Tongue (tissue), 2 donors: Measurements from ENCODE around the gene ATRNL1. TPM values are rescaled to one million over a fixed set of nuclear protein-coding genes. Genes with fewer than 3 reads are reported as not detected.

Experiments used
- DNase-seq: peaks from one replicate; pipeline ENCODE4 v3.0.0-alpha.2; 2015
- total RNA-seq: library from RNA; depleted of rRNA; stranded (reverse); fragments of >200 nt; gene quantifications from one replicate; pipeline ENCODE4 v1.2.3, GENCODE V29; 2014

Gene ATRNL1
- total RNA-seq, 1 donor from 2014 or later = 11.7 TPM

DNA sequence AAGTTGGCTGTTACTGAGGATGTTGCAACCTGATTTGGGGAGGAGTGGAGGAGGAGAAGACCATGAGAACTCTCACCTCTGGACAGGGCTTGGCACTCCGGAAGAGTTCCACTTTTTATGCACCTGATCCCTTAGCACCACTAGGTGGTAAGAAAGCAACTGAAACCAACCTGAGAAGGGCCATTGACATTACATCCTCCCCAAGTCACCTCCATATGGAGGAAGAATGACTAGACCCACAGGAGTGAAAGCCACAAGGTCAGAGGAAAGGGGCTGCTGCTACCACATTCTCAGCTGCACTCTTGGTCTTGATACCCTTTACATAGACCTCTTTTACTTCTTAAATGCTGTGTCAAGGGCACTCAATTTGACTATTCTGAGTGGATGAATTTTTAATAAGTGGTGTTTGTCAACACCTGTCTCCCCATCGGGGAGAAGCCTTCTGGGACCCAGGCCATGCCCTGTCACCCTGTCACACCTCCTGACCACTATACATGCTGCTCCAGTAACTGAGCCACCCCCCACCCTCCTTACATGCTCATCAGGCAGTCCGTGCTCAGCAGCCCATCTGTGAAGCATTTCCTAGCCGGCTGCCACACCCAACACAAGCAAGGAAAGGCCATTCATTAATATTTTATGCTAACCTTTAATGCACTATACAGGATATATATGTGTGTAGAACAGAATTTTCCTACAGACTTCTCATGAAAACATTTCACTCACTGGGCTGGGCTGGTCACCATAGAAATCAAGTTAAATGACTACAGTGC is 817.0 kb downstream of the ATRNL1 start:
- no peak for DNase-seq

DNA sequence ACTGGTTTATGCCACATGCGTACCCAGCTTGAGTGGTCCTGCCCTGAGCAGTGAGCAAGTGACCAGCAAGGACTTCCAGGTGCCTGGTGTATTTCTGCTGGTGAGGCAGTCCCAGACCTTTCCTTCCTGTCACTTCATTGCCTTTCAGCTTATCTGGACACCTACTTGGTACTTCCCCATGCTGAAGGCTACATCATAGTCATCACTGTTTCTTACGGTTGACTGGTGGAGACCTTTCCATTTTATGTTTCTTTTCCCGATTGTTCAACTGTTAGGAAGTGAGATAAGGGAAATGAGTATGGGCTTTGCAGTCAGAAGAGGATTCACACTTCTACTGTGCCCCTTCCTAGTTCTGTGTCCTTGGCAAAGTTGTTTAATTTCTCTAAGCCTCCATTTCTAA is 821.3 kb downstream of the ATRNL1 start:
- DNase-seq = no peak

DNA sequence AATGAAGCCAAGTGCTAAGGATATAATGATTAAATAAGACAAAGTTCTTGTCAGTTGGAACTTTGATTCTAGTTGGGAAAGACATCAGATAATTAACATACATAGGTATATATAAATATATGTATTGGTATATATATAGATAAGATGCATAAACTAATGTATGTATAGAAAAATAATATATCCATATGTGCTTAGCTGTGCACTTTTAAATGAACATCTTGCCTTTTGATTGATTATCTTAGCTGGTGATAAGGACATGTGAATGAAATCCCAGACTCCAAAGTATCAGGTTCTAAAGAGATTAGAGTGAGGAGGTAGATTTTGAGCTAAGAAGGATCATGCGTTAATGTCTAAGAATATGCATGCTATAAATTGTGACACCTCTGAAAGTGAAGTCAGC is 822.3 kb downstream of the ATRNL1 start:
- no peak for DNase-seq

DNA sequence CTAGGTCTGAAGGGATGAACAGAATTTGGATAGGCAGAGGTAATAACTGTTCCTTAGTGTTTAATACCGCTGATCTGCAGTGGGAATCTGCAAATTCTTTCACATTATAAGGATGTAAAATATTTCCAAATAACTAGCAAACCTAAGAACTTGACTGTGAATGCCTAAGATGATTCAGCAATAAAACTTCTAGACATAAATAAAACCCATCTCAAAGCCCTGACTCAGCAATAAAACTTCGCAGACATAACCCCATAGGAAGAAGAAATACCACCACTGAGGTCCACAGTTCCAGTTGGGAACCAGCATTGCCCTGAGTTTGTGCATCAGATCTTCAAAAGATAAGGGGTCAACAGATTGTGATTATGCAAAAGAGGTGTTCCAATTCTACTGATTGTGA is 825.6 kb downstream of the ATRNL1 start:
- DNase-seq = no peak

DNA sequence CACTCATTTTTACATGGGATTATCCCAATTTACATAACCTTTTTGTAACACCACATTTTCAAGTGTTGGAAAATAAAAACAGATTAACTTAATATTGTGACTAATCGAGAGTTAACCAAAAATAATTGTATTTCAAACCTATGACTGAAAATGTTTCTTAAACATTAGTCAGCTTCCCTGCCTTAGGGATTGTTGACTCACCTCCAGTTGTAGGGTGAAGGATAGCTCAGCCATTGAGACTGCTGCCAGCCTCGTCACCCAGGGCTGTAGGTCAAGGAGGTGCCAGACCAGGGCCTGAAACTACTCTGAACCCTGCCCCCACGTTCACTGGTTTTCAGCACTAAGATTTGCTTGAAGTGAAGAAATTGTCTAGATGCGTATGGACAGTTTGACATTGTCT is 828.6 kb downstream of the ATRNL1 start:
- DNase-seq = no peak

DNA sequence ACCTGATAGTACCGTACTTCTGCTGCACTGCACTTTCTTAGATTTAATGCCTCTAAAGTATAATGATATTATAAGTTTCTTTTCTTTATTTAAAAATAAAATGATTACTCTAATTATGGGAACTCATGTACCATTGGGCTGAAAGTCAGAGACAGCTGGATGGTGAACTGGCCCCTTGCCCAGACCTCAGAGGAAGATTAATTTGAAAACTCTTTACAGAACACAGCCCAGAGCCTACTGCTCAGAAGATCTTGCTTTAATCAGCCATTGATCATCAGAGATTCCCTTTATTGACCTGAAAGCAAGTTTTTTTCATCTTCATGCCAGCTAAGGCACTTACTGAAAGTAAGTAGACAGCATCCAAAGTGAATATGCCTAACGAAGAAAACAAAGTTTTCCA is 838.1 kb downstream of the ATRNL1 start:
- no peak for DNase-seq

DNA sequence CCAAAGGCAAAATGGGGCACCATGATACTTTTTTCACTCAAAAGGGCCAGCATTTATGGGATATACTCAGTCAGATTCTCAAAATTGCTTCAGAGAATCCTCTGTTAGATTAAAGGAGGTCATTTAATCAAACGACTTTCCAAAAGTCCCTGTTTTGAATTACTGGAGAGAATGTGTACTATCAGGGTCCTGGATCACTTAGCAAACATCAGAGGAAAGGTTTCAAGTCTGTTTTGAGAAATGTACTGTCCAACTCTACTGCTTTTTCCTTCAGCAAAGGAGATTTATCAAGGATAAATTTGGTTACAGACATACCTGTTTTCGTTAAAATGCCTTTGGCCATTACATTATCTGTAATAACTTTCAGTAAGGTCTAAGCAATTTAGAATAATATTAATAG is 838.9 kb downstream of the ATRNL1 start:
- no peak for DNase-seq

DNA sequence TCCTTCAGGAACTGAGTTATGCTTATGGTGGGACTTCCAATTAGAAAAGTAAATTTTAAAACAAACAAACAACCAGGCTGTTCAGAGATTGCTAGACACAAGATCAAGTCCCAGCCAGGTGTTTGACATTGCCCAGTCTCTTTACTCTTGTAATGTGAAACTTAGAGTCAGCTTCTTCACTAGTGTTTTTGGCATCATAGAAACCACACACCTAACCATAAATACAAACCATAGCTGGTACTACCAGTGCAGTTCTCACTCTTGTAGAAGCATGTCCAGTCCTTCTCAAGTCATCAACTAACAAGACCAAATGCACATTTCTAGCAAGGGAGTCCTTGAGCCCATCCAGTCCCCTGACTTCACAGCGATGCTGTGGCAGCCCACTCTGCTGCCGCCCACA is 839.9 kb downstream of the ATRNL1 start:
- DNase-seq = no peak

DNA sequence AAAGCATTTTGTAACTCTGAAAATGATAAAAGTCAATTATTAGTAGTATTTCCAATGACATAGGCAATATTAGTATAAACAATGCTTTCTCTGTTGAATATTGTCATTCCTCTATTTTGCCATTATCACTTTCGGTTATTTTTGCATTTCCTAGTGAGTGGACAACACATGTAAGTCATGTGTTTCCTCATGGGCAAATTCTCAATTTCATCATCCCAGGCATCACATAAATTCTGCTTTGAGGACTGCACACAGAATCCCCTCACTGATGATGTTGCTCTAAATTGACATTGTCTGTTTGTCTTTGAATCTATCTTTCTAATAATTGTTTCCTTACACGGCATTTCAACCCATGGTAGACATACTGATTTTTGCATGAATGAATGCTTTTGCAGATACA is 842.6 kb downstream of the ATRNL1 start:
- DNase-seq = no peak

DNA sequence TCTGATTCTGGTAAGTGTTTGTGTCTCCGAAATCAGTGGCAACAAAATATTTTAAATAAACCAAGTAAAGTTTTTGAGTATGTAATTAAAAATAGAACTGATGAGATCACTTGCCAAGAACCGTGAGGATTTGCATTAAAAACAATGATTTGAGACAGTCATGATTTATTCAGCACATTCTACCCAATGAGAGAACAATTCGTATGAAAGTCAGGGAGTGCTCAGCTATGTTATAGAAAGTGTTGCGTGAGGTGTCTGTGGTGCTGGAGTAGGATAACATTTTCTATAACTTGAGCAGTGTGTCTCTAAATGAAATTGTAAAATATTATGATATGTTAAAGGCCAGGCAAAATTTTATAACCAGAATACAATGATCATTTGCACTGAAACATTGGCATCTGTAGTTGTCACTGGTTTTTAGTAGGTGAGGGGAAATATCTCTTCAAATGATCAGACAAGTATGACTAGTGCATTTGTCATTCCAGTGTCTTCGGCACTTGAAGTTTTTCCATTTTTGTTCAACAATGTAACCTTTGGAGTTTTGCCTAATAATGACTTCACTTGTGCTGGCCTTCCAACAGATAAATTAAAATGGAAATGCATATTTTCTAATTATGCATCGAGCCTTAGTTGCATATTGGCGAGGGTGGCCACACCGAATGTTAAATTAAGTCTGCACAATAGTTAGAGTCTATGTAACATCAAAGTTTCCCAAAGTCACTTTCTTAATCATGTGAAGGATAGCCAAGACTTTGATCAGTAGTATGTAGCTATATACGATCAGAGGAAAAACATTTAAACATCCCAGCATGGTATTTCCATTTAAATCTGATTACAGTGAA is 844.0 kb downstream of the ATRNL1 start:
- DNase-seq = peak; percentile 17

DNA sequence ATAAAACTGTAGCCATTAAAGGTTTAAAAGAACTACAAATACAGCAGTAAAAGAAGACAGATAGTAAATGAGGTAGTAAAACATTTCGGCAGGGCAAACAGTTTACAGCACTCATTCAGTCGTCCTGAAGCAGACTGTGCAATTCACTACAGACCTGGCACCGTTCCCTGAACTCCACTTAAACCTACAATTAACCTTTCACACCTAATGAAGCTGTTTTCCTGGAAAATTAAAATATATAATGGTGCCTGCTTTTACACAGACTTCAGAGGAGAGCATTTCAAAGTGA is 844.5 kb downstream of the ATRNL1 start:
- DNase-seq = no peak

DNA sequence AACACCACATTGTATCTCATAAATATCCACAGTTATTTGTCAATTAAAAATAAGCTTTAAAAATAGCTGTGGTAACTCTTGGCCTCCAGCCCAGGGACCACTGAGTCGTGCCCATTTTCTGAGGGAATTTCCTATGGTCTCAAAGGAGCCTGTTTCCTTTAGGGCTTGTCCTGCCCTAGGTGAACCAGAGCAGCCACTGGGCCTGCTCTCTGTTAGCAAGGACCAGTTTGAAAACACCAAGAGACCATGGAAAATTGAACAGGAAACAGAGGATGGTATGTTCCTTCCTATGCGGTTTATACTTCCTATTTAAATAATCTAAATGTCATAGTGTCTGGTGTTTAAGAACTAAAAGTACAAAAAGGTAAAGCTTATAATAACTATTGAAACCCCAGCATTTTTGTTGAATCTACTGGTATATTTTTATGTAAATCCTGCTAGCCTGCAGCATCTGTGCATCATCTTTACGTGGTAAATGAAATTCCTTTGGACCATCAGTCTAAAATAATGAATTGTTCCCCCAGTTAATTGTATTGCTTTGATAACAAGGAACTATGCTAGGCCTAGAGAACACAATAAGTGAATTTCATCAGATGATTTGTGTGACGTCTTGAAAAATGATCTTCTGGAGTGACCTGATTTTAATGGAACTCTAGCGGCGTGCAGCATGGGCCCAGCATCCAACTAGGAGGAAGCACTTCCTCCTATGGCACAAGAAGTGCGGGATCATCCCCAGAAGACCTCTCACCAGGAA is 846.1 kb downstream of the ATRNL1 start:
- DNase-seq = no peak

DNA sequence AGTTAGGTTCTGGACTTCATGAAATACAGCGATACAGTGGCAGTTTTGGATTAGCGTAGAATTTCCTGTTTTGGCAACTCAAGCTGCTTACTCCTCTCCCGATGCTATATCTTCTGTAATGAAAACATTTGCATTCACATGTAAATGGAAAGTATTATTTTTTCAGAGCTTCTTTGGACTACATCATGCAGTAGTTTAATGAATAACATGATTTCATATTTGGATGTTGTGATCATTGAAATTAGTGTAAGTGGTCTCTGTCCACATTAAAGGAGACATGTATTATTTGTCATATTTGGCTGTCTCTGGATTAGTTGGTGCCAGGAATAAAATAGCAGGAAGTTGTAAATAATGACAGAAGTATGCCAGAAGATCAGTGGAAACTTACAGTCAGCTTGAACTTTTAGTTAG is 848.2 kb downstream of the ATRNL1 start:
- peak; percentile 27 for DNase-seq

DNA sequence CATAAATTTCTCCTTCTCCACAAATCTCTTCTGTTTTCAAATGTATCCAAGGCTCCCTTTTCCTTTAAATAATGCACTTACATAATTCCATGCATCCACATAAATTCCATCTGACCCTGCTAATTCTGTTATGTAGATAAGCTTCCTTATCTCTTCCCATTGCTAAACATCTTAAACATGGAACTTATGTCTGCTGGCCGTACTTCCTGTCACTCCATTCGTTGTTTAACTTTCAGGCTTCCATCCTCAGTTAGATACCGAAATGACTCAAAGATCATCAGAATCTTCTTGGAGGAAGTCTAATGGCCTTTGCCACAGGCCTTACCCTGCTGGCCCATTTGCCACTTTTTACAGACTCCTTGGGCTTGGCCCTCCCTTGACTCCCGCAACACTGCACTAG is 848.9 kb downstream of the ATRNL1 start:
- DNase-seq = no peak

DNA sequence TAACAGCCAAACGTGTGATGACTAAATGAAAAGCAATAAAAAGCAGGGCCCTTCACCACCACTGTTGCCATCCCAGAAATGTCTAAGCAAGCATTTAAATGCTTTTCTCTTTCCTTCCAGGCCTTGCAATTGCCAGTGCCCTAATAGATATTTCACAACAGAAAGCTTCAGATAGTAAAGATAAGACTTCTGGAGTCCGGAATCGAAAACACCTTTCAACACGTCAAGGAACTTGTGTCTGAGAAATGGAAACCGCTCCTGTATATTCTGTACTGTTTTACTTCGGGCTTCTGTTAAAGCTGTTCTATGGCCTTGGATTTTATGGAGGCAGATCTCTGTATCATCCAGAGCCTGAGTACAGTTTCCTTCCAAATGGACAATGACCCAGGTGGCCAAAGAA is 851.4 kb downstream of the ATRNL1 start:
- no peak for DNase-seq

DNA sequence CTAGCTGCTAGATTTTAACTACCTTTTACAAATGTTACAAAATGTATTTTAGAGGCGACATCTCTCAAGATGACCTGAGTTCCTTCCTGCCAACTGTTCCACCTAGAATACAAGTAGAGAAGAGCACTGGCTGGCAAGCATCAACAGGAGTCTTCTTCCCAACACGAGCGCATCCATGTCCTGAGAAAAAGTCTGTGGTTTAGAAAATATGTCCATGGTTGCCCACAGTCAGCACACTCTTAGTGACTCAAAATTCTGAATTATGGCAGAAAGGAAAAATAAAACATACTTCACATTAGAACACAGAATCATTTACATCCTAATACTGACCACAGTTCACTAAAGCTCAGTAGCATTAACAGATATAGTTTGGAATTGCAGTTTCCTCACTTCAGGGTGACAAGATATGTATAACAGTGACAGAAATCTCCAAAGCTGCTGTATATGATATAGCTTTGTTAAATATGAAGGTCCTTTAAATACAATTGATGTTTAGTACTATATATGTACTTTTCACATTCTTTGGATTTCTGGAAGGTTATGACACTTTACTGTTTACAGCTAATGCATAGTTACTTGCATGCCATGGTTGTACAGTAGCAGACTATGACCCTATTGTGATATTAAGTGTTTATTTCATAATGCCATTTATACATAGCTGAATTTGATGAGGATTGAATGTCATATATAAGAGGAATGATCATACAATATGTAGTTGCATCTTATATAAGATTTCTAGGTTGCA is 852.7 kb downstream of the ATRNL1 start:
- no peak for DNase-seq

DNA sequence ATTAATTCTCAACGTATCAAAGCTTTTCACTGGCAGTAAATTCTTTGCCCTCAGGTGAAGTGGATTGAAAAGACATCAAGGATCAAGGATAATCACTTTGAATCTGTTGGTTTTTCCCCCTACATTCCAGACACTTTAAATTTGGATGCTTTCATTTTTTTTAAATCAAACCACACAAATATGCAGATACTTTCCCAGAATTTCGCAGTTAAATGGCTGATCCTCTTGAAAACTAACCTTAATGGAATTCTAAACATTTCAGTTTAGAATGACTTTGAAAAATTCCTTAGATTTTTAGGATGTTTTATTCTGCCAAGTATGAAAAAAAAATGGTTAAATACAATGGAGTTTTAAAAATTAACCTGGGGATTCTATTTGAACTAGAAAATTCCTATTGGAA is 853.9 kb downstream of the ATRNL1 start:
- DNase-seq = no peak

DNA sequence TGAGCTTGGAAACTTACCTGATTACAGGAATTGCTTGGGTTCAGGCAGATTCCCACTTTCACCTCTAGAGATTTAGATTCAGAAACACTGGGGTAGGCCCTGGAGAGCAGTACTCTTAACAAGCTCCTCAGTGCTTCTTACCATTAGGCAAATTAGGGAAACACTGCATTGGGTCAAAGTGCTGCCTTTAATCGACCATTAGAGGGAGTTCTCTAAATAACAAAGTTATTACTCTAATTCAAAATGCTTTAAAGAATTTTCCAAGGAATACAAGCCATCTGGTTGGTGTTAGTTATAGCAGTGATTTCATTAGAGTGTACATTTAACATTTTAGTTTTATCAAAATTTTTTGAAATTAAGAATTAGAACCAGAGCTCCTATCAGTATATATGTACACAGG is 855.3 kb downstream of the ATRNL1 start:
- DNase-seq = peak; percentile 40

DNA sequence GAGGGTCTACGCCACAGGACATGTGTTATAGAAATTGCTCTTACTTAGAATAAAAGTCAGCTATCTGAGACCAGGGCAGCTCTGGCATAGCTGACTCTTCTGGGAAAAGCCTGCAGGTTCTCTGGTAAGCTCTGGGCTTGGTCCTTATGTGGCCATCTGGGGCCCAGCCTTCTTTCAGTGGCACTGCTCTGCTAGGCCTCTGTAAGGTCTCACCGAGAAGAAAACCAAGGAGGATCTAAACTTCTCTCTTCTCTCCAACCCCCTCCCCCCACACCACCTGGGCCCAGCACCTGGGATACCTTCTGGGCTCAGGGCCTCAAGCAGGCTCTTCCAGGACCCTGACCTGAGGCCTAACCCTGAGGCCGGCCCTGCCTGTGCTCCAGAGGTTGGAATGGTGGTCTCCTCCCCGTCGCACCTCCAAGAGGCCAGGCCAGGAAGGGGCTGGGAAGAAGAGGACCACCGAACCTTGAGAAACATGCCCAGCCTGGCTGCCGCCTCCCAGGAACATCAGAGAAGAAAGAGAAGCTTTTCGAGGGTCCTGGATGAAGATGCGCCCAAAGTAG is 856.2 kb downstream of the ATRNL1 start:
- no peak for DNase-seq

DNA sequence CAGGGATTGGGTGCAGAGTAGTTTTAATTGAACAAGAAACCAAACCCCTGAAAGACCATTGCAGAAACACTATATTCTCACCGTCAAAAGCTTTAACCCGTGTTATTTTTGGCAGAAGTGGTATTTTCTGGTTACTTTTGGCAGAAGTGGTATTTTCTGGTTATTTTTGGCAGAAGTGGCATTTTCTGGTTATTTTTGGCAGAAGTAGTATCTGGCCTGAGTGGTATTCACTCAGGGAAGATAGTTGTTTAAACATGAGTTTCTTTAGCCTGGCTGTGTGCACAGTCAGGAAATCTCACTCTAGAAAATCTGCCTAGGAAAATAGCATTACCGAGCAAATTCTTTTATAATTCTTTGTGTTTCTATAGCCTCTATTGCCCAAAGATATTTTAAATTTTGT is 857.2 kb downstream of the ATRNL1 start:
- no peak for DNase-seq

DNA sequence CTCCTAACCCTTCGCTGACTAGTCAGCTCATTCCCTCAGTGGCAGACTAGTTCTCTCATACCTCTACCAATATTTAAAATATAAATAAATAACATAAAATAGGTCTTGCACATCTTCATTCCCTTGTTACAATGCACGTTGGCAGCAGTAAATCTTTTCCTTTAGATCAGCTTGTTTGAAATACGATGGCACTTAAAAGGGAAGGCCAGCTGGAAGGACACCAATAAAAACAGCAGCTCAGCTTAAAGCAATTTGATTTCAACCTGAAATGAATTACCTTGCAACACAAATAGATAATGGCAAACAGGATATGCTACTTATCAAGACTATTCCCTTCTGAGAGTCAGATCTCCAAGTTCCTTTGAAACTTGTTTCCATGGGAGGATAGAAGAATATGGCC is 858.1 kb downstream of the ATRNL1 start:
- DNase-seq = no peak

DNA sequence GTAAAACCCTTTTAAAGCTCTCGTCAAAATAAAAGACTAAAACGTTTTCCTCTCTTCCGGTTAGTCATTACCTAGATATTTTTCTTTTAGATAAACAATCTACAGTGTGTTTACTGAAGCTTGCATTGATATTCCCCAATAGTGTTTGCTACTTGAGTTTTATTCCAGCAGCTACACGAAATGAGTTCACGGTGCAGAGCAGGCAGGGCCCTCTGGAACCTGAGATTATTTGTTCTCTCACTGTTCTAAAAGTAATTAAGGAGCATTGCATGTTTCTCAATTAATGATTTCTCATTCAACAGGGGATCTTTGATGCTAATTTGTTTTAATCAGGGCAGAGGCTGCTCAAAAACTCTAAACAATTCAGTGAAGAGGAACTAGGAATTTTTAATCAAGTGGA is 860.1 kb downstream of the ATRNL1 start:
- DNase-seq = no peak
